H9 (cell line): ENCODE data around the gene CPNE8. TPM values are rescaled to one million over a fixed set of nuclear protein-coding genes. Genes with fewer than 3 reads are reported as not detected.

Experiments
- DNase-seq: peaks from one replicate; pipeline ENCODE4 v3.0.0-alpha.2; 2017
- H2AFZ ChIP-seq: one replicate; pipeline ENCODE4 v1.6.1; 2013; ENCODE audit warnings: mild to moderate bottlenecking, low read length, control low read depth, moderate library complexity
- H2AK5ac ChIP-seq: 2 replicates; pipeline ENCODE4 v1.6.1; 2013; ENCODE audit warnings: low read length, control low read depth, mixed read lengths; ENCODE audit not compliant: insufficient read length
- H2BK120ac ChIP-seq: one replicate; pipeline ENCODE4 v1.6.1; 2013; ENCODE audit warnings: low read depth, mild to moderate bottlenecking, low read length, control low read depth, inconsistent platforms; ENCODE audit not compliant: poor library complexity, severe bottlenecking
- H2BK12ac ChIP-seq: 2 replicates; pipeline ENCODE4 v1.6.1; 2013; ENCODE audit warnings: low read length, control low read depth, mixed read lengths, low read depth; ENCODE audit not compliant: insufficient read length
- H2BK15ac ChIP-seq: 2 replicates; pipeline ENCODE4 v1.6.1; 2013; ENCODE audit warnings: low read depth, low read length, control low read depth
- H2BK20ac ChIP-seq: one replicate; pipeline ENCODE4 v1.6.1; 2013; ENCODE audit warnings: low read depth, mild to moderate bottlenecking, low read length, control low read depth, inconsistent platforms; ENCODE audit not compliant: poor library complexity, severe bottlenecking
- H2BK5ac ChIP-seq: 2 replicates; pipeline ENCODE4 v1.6.1; 2013; ENCODE audit warnings: low read length, control low read depth, mixed read lengths; ENCODE audit not compliant: insufficient read length
- H3K14ac ChIP-seq: 2 replicates; pipeline ENCODE4 v1.6.1; 2013; ENCODE audit warnings: low read length, control low read depth; ENCODE audit not compliant: insufficient read depth
- H3K18ac ChIP-seq: 2 replicates; pipeline ENCODE4 v1.6.1; 2013; ENCODE audit warnings: low read depth, mild to moderate bottlenecking, mixed read lengths, low read length, control low read depth; ENCODE audit not compliant: insufficient read length
- H3K23ac ChIP-seq: 2 replicates; pipeline ENCODE4 v1.6.1; 2013; ENCODE audit warnings: low read length, control low read depth, mixed read lengths, low read depth; ENCODE audit not compliant: insufficient read length
- H3K23me2 ChIP-seq: 2 replicates; pipeline ENCODE4 v1.6.1; 2013; ENCODE audit warnings: low read depth, mild to moderate bottlenecking, mixed read lengths, low read length, control low read depth; ENCODE audit not compliant: insufficient read length, poor library complexity, severe bottlenecking
- H3K27ac ChIP-seq: 2 replicates; pipeline ENCODE4 v1.5.1; 2013; ENCODE audit warnings: low read length, control low read depth, mixed read lengths, low read depth; ENCODE audit not compliant: insufficient read length
- H3K27me3 ChIP-seq: 2 replicates; pipeline ENCODE4 v1.6.1; 2013; ENCODE audit warnings: low read length, control low read depth, inconsistent platforms; ENCODE audit not compliant: insufficient read depth
- H3K4ac ChIP-seq: 2 replicates; pipeline ENCODE4 v1.6.1; 2013; ENCODE audit warnings: low read depth, mild to moderate bottlenecking, control low read depth, inconsistent platforms, low read length, moderate library complexity
- H3K4me1 ChIP-seq: 2 replicates; pipeline ENCODE4 v1.6.1; 2013; ENCODE audit warnings: low read length, control low read depth, inconsistent platforms; ENCODE audit not compliant: insufficient read depth
- H3K4me2 ChIP-seq: 2 replicates; pipeline ENCODE4 v1.6.1; 2013; ENCODE audit warnings: low read length, control low read depth, mixed read lengths; ENCODE audit not compliant: insufficient read length, insufficient read depth
- H3K56ac ChIP-seq: 2 replicates; pipeline ENCODE4 v1.6.1; 2013; ENCODE audit warnings: low read depth, mild to moderate bottlenecking, mixed read lengths, low read length, control low read depth; ENCODE audit not compliant: insufficient read length
- H3K79me1 ChIP-seq: 2 replicates; pipeline ENCODE4 v1.6.1; 2013; ENCODE audit warnings: low read depth, mild to moderate bottlenecking, moderate library complexity, low read length, control low read depth, inconsistent platforms; ENCODE audit not compliant: insufficient read depth, poor library complexity, severe bottlenecking
- H3K79me2 ChIP-seq: 2 replicates; pipeline ENCODE4 v1.6.1; 2013; ENCODE audit warnings: low read length, control low read depth, inconsistent platforms; ENCODE audit not compliant: insufficient read depth
- H3K9ac ChIP-seq: 2 replicates; pipeline ENCODE4 v1.6.1; 2013; ENCODE audit warnings: low read length, control low read depth, mixed read lengths; ENCODE audit not compliant: insufficient read length; ENCODE audit errors: extremely low read depth
- H3K9me3 ChIP-seq: one replicate; pipeline ENCODE4 v1.6.1; 2013; ENCODE audit warnings: low read depth, low read length, inconsistent platforms; ENCODE audit not compliant: control insufficient read depth
- H3T11ph ChIP-seq: one replicate; pipeline ENCODE4 v1.6.1; 2013; ENCODE audit warnings: mild to moderate bottlenecking, low read length, control low read depth, inconsistent platforms
- H4K20me1 ChIP-seq: one replicate; pipeline ENCODE4 v1.6.1; 2013; ENCODE audit not compliant: control insufficient read depth, insufficient read length, insufficient read depth
- H4K5ac ChIP-seq: 2 replicates; pipeline ENCODE4 v1.6.1; 2013; ENCODE audit warnings: low read depth, mild to moderate bottlenecking, mixed read lengths, low read length, control low read depth; ENCODE audit not compliant: insufficient read length
- H4K8ac ChIP-seq: replicated peaks from 2 replicates; pipeline ENCODE4 v1.6.1; 2013; ENCODE audit warnings: low read length, control low read depth, mixed read lengths, low read depth; ENCODE audit not compliant: insufficient read length
- H4K91ac ChIP-seq: 2 replicates; pipeline ENCODE4 v1.6.1; 2013; ENCODE audit warnings: low read depth, mild to moderate bottlenecking, moderate library complexity, mixed read lengths, low read length, control low read depth; ENCODE audit not compliant: insufficient read length
- H3K27ac Mint-ChIP-seq, 3 experiments: 2 replicates in 2 of 3; 3 replicates in 1 of 3; pipeline ENCODE4 v1.8.0; 2020 to 2021; ENCODE audit warnings: mixed read lengths in 3 of 3, mild to moderate bottlenecking in 1 of 3, moderate library complexity in 1 of 3
- H3K27me3 Mint-ChIP-seq: 2 replicates; pipeline ENCODE4 v1.8.0; 2021; ENCODE audit warnings: low read depth, mild to moderate bottlenecking, moderate library complexity, mixed read lengths
- H3K36me3 Mint-ChIP-seq, 3 experiments: 2 replicates in 2 of 3; 3 replicates in 1 of 3; pipeline ENCODE4 v1.8.0; 2020 to 2021; ENCODE audit warnings: low read depth in 3 of 3, mixed read lengths in 3 of 3; ENCODE audit not compliant: insufficient read depth in 1 of 3
- H3K4me1 Mint-ChIP-seq, 2 experiments: 2 replicates each; pipeline ENCODE4 v1.8.0; 2020; ENCODE audit warnings: mixed read lengths in 2 of 2
- H3K4me3 Mint-ChIP-seq, 2 experiments: 2 replicates in 1 of 2; 3 replicates in 1 of 2; pipeline ENCODE4 v1.8.0; 2020 to 2021; ENCODE audit warnings: mild to moderate bottlenecking in 2 of 2, mixed read lengths in 2 of 2, moderate library complexity in 1 of 2
- H3K9me3 Mint-ChIP-seq, 2 experiments: 2 replicates in 1 of 2; 3 replicates in 1 of 2; pipeline ENCODE4 v1.8.0; 2020; ENCODE audit warnings: mild to moderate bottlenecking in 2 of 2, mixed read lengths in 2 of 2, moderate library complexity in 1 of 2
- WGBS: extraction: QIAGEN DNeasy Blood & Tissue Kit; methylation state at CpG from one replicate; pipeline ENCODE4 v1.1.7; 2013; ENCODE audit warnings: missing lambda C conversion rate, low lambda C conversion rate, mixed read lengths; ENCODE audit not compliant: insufficient read length; ENCODE audit errors: extremely low coverage; 5-methylcytosine and 5-hydroxymethylcytosine counted together
- total RNA-seq: library from RNA; stranded (reverse); gene quantifications from 2 replicates; pipeline ENCODE4 v1.2.1, GENCODE V29; 2021
- TF ChIP-seq, protein P1 (sequence below): fragments of 200-600 bp; sonication (generic); conservative IDR thresholded peaks from 3 replicates; pipeline ENCODE4 v1.8.0; 2021; ENCODE audit warnings: antibody characterized with exemption, mild to moderate bottlenecking

CPNE8 gene
- total RNA-seq, 1 experiment from 2014 or later, result 1.9 TPM

GRCh38 chr12:38788106-38788505 is 117.3 kb downstream of the CPNE8 start:
- H3K36me3 Mint-ChIP-seq, result peaks cover 0 to 17% (median 4%) of the 10 kb centered on the region in 3 experiments; a peak in 5 of 7 replicates
- H3K79me1 ChIP-seq, result no peaks in the 10 kb centered on the region
- H3K27me3 Mint-ChIP-seq, result no peaks in the 10 kb centered on the region
- H3K27ac Mint-ChIP-seq, result no peak overlapping the region
- H3K23me2 ChIP-seq, result no peaks in the 10 kb centered on the region
- no peak overlapping the region for H2AK5ac ChIP-seq
- H3K27ac ChIP-seq, result no peak overlapping the region
- H3K9me3 ChIP-seq, result no peaks in the 10 kb centered on the region
- H2AFZ ChIP-seq, result no peak overlapping the region
- no peak overlapping the region for H3K9ac ChIP-seq
- no peak overlapping the region for H3K4me3 Mint-ChIP-seq
- peaks cover 8 to 13% of the 10 kb centered on the region in 2 experiments; a peak in 2 of 5 replicates for H3K9me3 Mint-ChIP-seq
- H3K27me3 ChIP-seq, result no peaks in the 10 kb centered on the region
- WGBS, result no CpG with 5 or more reads among the region's 1 CpG
- no peak overlapping the region for H4K5ac ChIP-seq
- H4K8ac ChIP-seq, result no peak overlapping the region
- no peaks in the 10 kb centered on the region; the same call in 1 of the 2 replicates for H3K4me1 ChIP-seq
- H2BK15ac ChIP-seq, result no peak overlapping the region
- no peak overlapping the region for H3K56ac ChIP-seq
- no peak overlapping the region for H2BK12ac ChIP-seq
- H4K91ac ChIP-seq, result no peak overlapping the region
- H3K23ac ChIP-seq, result no peak overlapping the region
- no peak overlapping the region for H3T11ph ChIP-seq
- no peak overlapping the region for H3K14ac ChIP-seq
- no peak overlapping the region for H3K18ac ChIP-seq
- H3K4ac ChIP-seq, result no peak overlapping the region
- no peaks in the 10 kb centered on the region for H4K20me1 ChIP-seq
- H2BK120ac ChIP-seq, result no peak overlapping the region
- TF ChIP-seq, protein P1, sequence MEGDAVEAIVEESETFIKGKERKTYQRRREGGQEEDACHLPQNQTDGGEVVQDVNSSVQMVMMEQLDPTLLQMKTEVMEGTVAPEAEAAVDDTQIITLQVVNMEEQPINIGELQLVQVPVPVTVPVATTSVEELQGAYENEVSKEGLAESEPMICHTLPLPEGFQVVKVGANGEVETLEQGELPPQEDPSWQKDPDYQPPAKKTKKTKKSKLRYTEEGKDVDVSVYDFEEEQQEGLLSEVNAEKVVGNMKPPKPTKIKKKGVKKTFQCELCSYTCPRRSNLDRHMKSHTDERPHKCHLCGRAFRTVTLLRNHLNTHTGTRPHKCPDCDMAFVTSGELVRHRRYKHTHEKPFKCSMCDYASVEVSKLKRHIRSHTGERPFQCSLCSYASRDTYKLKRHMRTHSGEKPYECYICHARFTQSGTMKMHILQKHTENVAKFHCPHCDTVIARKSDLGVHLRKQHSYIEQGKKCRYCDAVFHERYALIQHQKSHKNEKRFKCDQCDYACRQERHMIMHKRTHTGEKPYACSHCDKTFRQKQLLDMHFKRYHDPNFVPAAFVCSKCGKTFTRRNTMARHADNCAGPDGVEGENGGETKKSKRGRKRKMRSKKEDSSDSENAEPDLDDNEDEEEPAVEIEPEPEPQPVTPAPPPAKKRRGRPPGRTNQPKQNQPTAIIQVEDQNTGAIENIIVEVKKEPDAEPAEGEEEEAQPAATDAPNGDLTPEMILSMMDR, result no peak
- H2BK20ac ChIP-seq, result no peak overlapping the region
- H2BK5ac ChIP-seq, result no peak overlapping the region
- no peaks in the 10 kb centered on the region for H3K79me2 ChIP-seq
- DNase-seq, result no peak
- no peak overlapping the region for H3K4me2 ChIP-seq
- H3K4me1 Mint-ChIP-seq, result peaks cover 1 to 3% of the 10 kb centered on the region in 2 experiments
